Mesenteric fat pad (tissue), 1 donor: Measurements from ENCODE around the gene ADCY5. TPM values are rescaled to one million over a fixed set of nuclear protein-coding genes. Genes with fewer than 3 reads are reported as not detected.

Experiments
- DNase-seq: peaks from one replicate; pipeline ENCODE4 v3.0.0-alpha.2; 2020; ENCODE audit warnings: low spot score
- total RNA-seq: library from RNA; stranded (reverse); fragmentation: NEBNext Ultra II Directional; extraction: Animal tissue kit (Norgen Biotek cat#: 25700); gene quantifications from one replicate; pipeline ENCODE4 v1.2.1, GENCODE V29; 2021
- donor health status: DM: yes; HTN: yes; CAD: no.

ADCY5 gene
- total RNA-seq, 1 donor from 2014 or later, result 107 TPM

DNA sequence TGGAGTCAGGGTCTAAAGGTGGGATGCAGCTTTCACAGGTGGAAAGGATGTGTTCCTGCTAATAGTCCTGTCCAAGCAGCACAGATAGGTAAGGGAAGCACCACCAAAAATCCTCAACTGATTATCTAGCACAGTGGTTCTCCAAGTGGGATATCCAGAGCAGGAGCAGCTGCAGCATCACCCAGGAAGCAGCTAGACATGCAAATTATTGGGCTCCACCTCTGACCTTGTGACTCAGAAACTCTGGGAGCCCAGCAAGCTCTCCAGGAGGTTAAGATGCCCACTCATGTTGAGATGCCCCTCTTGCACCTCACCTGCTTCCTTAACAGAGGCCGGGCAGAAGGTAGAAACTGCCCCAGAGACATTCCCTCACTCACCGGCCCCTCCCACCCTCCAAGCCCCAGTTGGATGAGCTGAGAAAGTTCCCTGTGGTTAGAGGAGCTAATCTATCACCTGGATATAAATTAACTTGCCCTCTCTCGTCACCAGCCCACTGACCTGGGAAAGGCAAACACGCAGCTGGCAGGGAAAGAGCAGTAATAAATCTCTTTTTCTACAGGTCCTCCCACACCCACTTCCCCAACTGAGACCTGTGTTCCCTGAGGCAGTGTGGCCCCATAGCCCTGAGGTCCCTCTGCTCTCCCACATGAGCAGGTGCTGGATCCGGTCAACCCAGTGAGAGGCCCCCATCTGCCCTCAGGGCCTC is 39.3 kb downstream of the ADCY5 start:
- no peak for DNase-seq

DNA sequence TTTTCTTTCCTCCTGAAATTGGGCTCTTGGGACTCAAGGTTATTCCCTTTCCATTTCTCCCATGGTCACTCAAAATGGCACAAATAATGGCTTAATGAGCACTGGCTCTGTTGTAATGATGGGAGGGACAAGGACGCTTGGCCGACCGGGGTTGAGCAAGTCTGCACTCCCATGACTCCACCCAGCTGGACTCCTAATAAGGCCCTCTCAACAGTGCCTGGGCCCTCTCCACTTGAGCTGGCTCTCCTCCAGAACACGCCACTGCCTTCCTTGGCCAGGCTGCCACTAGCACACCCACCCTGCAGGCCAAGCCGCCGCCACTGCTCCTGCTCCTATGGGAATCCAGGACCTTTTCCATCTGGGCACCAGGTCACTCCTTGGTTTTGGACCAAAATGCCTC is 42.3 kb downstream of the ADCY5 start:
- no peak for DNase-seq

DNA sequence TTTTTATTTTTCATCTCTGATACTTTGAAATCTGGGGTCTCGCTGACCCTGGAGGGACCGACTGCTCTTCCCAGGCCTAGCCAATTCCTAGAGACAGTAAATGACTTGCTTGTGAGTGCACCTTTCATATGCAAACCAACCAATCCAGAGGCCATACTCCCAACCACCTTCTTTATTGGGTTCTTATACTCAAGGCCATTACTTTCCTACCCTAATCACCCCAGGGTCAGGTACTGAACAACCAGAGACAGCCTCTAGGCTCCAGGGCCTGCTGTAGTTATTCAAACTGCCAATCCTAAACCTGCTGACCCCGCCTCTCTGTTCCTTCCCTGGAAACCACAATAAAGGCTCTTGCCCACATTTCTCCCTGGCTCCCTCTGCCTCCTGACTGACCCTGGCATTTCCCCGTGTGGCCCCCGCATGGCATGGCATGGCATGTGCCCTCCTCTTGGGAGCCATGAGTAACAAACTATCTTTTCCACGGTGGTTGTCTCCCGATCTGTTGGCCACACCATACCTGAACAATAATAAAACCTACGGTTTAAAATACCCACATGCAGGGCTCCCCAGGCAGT is 42.9 kb downstream of the ADCY5 start:
- DNase-seq, result no peak

DNA sequence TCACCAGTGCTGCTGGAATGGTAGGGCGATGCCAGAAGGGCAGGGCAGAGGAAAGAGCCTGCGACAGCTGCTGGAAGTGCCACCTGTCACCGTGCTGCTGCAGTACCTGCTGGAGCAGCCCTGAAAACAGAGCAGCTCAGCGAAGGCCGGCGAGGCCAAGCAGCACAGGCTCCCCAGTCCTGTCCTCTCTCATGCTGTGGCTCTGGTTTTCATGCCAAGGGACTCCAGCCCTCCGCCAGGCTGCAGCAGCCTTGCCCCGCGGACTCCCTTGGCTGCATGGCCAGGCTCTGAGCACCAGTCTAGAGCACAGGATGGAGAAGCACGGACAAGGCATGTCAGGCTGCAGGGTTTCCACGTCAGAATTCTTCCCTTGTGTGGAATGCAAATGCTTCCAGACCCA is 43.9 kb downstream of the ADCY5 start:
- DNase-seq, result no peak

DNA sequence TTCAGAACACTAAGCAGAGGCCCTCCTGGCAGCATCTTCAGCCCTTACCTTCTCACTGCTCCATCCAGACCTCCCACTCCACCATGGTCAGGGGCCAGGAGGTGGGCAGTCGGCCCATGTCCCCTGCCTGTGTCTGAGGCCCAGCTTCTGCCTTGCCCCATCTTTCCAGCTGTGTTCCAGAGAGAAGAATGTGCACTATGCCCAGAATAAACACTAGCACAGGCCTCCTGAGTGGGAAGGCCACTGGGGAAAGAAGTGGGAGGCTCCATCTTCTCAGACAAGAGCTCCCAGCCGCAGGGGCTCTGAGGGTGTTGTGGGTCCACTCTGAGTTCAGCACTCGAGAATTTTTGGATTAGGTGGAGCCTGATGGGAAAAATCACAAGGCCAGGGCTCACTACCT is 44.5 kb downstream of the ADCY5 start:
- no peak for DNase-seq

DNA sequence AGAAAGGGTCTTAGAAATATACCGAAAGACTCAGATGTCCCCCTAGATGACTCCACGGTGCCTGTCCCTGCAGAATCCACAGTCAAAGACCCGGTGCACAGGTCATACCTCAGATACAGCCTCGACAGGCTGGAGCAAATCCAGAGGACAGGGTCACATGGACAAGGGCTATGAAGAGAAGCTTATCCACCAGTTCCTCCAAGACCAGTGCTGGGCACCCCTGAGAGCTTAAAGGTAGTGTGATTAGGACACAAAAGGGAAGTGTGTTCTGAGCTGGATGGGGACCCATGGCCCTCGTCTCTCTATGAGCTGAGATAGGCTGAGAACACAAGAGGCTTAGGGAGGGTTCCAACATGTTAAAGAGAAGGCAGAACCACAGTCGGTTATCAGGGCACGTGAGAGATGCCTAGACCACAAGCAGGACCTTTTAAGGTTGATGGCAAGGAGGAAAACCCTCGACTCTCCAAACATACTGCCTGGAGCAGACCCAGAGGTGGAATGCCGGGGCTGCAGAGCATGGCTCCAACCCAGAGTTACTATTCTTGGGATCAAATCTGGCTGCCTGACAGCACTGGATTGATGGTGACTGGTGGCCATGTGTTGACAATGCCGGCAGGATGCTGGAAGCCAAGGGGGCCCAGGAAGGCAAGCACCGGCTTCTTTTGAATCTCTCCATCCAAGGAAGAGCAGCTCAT is 46.9 kb downstream of the ADCY5 start:
- DNase-seq, result no peak

DNA sequence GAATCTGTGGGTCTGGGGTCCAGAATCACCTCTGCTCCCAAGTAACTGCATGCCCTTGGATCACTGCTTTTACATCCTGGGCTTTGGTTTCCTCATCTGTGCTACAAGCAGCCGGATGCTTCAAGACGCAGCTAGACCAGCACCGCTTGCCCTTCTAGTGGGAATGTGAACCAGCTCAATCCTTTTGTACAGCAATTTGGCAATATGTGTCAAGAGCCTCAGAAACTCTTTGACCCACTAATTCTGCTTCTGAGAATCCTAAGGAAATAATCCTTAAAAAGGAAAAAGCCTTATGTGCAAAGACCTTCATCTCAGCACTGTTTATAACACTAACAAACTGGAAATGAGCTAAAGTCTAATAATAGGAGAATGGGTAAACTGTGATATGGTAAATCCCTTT is 48.7 kb downstream of the ADCY5 start:
- DNase-seq, result no peak

DNA sequence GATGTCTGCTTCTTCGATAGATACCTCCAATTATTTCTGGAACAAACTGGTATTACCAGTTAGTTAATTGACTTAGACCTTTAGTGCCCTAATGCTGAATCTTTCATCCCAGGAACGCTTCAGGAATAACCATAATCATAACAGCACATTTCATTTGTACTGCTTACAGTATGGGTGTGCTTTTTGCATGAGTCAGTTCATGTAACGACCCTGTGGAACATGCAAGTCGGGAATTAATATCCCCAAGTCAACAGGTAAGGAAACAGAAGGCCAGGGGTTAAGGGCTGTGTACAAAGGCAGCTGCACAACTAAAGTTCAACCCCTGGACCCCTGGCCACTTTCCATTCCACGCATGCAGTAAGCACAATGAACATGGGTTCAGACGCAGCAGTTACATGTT is 49.2 kb downstream of the ADCY5 start:
- DNase-seq, result no peak

DNA sequence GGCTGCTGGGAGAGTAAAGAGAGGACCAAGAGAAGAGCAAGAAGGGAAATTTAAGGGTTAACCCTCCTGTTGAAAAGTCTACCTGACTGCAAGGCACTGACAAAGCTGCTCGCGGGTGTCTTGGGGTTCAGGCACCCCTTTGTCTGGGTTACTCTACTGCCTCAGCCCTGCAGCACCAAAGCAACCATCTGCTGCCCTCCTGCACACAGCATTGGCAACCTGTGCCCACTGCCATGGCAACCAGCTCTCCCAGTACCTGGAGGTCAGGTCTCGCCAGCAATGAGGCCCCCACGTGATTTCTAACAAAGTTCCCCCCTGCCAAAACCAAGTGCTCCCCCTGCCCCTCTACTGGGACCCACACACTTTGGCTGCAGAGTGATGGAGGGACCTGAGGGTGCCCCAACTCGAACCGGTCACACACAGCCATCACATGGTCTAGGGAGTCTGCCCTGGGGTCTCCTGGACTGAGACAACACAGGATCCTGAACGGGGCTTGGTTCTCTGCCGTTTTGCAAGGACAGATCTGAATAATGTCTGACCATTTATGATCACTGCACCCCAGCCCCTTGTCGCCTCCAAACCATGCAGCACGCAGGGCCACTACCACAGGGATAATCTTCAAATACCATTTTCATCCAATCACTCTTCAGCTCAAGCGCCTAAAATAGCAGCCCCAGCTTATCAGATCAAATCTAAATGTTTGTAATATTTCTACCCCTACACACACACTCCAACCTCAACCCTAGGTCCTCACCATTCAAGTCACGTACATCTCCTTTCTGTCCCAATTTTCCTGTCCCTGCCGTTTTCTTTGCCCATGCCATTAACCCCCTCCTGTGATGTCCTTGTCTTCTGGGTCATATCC is 50.7 kb downstream of the ADCY5 start:
- no peak for DNase-seq

DNA sequence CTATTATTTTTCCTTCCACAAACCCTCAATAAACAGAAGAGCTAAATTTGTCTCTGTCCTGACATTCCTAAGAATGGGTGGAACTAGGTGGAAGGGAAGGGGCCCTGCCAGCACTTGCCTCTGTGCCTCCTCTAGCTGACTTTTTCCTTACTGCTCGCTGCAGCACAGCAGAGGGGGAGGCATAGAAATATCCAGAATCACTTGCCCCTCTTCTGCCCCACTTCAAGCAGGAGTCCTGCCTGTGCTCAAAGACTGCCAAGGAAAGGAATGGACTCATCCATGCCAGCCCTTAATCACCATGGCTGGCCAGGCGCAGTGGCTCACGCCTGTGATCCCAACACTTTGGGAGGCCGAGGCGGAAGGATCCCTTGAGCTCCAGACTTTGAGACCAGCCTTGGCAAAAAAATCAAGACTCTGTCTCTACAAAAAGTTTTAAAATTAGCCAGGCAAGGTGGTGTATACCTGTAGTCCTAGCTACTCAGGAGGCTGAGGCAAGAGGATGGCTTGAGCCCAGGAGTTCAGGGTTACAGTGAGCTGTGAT is 51.8 kb downstream of the ADCY5 start:
- DNase-seq, result no peak

DNA sequence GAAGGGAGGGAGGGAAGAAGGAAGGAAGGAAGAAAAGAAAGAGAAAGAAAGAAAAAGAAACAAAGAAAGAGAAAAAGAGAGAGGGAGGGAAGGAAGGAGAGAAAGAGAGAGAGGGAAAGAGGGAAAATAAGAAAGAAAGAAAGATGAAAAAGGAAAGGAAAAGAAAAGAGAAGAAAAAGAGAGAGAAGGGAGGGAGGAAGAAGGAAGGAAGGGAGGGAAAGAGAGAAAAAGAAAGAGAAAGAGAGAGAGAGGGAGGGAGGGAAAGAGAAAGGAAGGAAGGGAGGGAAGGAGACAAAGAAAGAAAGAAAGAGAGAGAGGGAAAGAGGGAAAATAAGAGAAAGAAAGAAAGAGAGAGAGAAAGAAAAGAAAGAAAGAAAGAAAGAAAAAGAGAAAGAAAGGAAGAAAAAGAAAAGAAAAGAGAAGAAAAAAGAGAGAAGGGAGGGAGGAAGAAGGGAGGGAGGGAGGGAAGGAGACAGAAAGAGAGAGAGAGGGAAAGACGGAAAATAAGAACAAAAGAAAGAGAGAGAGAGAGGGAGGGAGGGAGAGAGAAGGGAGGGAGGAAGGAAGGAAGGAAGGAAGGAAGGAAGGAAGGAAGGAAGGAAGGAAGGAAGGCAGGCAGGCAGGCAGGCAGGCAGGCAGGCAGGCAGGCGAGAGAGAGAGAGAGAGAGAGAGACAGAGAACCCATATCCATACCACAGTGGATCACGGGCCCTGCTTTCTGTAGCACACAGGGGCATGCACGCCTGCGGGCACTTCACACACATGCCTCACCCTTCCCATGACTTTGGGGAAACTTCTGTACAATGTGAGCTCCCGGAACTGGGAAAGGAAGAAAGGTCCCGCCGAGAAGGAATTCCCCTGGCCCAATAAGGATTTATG is 52.5 kb downstream of the ADCY5 start:
- DNase-seq, result no peak

DNA sequence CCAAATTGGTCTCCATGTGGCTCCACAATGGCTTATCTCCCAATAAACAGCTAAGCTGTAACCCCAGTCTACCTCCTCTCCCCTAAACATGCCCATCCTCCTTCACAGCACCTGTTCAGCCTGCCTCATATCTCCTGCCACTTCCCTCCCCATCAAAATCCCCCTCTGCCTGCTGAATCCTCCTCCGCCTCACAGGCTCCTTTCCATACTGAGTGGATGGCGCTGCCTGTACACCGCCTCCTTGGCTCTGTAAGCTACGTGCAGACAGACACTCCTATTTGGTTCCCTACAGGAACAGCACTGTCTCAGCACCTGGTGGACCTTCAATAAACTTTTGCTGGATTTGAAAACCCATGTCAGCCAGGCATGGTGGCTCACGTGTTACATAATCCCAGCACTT is 53.7 kb downstream of the ADCY5 start:
- DNase-seq, result no peak

DNA sequence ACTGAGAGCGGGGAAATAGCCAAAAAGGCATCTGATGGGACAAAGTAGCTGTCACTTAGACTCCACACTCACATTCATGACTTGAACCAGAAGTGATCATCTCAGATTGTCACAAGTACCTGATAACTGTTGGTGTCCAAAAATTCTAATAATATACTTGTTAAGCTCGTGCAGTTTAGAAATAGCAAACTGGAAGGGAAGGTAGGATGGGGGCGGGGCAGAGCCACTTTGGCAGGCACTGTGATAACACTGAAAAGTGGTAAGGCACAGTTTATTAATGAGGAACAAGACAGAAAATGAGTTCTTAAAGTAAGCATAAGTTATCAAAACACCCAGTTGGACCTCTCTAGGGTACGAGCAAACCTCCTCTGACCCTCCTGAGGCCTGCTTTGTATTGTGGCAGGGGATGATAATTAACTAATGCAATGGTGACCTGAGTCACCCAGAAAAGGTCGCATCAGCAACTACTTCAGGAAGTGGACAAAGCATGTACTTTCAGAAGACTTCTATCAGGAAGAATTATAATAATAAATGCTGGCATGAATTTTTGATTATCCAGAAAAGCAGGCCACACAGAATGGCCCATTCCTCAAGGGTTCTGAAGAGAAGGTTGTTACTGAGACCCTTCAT is 54.4 kb downstream of the ADCY5 start:
- DNase-seq, result no peak

DNA sequence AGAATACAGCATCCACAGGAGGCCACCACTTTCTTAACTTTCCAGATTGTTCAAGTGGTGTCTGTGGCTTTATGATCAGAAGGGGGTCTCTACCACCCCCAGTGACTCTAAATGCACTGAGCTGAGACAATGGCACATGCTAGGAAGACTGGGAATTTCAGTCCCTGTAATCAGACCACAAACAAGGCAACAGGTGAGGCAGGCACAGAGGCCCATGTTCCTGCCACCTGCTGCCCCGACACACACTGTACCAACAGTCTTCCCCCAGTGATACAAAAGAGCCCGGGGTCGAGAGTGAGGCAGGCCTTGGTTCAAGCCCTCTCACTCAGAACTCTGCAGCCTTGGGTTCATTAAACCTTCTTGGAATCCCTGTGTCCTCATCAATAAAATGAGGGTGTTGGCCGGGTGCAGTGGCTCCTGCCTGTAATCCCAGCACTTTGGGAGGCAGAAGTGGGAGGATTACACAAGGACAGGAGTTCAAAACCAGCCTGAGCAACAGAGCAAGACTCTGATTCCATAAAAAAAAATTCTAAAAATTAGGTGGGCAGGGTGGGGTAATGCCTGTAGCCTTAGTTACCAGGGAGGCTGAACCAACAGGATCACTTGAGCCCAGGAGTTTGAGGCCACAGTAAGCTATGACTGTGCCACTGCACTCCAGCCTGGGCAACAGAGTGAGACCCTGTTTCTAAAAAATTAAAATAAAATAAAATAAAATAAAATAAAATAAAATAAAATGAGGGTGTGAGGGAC is 55.8 kb downstream of the ADCY5 start:
- no peak for DNase-seq

DNA sequence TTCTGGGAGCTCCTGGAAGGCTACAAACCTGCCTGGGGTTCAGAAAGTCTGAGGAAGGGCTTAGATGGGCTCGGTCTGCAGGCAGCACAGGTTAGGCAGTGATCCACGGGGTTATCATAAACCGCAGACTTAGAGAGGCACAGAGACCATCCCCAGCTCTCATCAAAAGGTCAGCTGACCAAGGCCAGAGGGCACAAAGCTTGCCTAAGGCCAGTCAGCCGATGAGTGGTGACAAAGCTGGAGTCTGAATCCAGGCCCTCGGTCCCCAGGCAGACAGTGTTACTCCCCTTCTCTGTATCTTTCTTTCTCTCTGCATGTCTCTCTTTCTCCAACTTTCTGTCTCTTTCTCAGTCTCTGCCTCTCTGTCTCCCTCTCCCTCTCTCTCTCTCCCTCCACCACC is 56.5 kb downstream of the ADCY5 start:
- DNase-seq, result no peak

DNA sequence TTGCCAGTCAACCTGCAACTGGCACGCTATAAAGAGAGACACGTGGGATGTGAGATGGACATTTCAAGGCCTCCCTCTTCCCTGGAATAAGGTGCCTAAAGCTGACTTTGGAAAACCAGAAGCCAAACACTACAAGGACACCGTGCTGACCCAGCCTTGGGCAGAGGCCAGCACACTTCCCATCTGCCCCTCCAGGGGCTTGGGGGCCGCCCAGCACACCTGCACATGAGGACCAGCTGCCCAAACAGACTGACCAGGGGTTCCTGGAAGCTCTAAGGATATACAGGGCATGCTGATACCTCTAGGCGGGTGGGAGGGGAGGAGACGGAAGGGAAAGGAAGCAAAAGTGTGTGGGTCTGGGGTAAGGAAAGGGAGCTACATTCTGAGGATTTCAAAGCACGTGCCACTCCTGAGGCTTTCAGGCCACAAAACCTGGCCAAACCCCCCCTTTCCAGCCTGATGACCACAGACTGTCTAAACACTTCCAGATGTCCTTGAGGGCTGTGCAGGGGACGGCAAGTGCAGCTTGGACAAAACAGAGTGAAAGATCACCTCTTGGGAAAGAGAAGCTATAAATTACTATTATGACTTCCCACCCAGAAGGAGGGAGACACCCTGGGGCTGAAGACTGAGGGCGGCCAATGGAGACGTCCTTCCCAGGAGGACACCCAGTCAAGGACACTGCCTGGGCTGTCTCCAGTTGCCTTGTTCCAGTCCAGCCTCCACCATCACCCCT is 57.9 kb downstream of the ADCY5 start:
- DNase-seq, result no peak

DNA sequence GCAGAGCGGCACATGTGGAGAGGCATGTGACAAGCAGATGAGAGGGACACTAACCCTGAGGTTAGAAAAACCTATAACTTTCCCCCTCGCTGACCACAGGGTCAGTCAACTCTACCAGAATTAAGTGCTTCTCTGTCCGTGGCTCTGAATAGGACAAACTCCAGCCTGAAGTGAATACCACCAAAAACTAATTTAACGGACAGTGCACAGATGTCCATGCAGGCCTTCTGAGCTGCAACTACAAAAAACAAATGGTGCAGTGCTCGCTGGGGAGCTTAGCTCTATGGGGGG is 59.3 kb downstream of the ADCY5 start:
- DNase-seq, result no peak

DNA sequence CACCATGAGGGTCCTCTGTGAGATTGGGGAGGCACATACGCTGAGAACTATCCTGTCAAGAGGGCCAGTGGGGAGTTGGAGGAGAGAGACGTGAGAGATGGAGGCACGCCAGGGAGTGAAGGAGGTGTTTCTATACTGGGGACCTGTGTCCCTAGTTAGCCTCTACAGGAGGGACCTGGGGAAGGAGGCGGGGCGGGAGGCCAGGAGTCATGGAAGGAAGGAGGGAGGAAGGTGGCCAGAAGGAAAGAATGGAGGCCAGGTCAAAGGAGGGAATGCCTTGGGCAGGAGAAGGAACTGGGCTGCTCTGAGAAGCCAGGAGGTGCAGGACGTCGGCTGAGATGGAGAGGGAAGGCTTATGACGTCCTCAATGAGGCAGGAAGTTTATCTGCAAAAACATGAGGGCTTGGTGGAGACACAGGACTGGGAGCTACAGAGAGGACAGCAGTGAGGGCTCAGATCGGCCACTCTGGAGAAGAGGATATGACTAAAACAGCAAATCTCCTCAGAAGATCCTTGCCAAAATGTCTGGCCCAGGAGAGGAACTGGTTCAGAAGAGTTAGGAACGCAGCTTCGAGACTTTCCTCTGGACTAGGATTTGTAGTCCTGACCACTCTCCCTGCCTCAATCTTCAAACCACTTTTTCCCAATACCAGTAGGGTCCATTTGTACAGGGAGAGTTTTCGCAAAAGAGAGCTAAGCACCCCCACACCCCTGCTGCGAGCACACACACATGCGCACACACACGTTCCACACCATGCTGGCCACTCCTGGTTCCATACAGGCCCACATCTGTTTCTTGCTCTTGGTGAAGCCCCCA is 59.9 kb downstream of the ADCY5 start:
- no peak for DNase-seq
